Stimulated activated naive CD8-positive, alpha-beta T cell treated with anti-CD3 and anti-CD28 coated beads, Interleukin-15, Interleukin-2, amounts not matched to agents 100 U/mL and 50 U/mL, for 24 hours (primary cell): ENCODE data around the gene SEPTIN5.

Experiments used
- ATAC-seq: fragments of 150-1000 bp; cut with Tn5 transposase; one replicate; pipeline ENCODE4 v1.10.0; 2021
- DNase-seq: peaks from one replicate; pipeline ENCODE4 v3.0.0; 2021

SEPTIN5 gene

GRCh38 chr22:19749876-19750275 lies 35.6 kb downstream of the SEPTIN5 start:
- ATAC-seq: no peak
- no peak for DNase-seq

DNA sequence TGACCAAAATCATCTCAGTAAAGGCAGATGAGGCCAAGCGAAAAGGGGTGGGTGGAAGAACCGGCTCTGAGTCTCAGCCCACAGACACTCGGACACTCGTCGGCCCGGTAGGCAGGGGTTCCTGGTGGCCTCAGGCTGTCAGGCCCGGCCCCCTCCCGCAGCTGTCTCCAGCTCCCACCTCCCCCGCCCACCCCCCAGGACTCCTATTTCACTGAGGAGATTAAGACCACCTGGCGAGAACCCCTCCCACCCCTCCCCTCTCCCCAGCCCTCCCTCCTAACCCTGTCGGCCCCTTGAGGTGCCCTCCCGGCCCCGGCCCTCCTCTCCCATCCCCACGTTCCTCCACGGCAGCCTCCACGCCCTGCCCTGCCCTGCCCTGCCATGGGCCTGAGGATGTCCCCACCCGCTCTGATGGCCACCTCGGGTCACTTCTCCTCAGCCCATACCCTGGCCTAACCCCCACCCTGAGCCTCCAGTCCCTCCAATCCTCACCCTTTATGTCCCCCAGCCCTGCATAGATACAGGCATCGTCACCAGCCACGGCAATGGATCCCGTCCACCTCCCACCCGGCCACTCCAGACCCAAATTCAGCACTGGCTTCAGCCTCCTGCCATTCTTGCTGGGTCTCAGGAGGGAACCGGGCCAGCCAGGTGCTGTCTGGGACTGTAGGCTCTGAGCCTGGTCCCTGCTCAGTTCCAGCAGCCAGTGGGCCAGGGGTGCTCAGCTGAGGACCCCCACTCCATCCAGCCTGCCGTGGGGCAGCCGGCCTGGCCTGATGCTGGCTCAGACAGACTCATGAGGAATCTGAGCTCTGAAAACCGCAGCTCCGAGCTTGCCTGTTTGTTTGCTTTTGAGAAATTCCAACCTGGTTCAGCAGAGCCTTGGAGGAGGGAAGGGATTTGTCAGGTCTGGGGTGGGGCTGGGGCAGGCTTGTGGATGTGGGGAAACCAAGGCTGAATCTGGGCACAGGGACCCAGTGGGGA lies 36.5 kb downstream of the SEPTIN5 start:
- DNase-seq: no peak

DNA sequence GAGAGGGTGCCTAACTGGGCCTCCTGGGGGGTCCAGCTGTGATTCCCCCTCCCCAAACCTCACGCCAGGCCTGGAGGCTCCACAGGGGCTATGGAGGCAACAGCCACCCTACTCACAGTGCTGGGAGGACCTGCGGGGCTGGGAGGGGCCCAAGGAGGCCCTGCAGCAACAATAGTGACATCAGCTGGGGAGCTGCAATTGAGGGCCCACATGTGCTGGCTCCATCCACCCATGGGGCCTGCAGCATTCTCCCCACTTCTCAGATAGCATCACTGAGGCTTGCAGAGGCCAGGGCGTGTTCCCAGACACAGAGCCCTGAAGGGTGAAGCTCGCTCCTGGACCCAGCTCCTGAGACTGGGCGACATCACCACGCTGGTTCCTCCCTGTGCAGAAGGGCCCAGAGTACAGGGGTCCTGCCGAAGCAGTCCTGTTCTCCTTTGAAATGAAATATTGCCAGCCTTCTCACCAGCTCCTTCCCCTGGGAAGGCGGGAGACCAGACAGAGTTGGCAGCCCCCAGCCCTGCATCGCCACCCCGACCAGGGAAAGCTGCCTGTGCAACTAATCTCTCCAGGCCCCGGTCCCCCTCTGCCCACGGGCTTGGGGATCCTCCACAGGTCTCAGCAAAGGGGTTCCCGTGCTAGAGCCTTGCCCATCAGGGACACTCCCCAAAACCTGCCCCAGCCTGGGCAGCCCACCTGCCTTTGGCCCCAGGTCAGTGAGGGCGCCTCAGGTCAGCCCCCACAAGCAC lies 37.4 kb downstream of the SEPTIN5 start:
- no peak for ATAC-seq

More for the DNA sequence above, 36.5 kb downstream of the SEPTIN5 start:
- no peak for ATAC-seq

DNA sequence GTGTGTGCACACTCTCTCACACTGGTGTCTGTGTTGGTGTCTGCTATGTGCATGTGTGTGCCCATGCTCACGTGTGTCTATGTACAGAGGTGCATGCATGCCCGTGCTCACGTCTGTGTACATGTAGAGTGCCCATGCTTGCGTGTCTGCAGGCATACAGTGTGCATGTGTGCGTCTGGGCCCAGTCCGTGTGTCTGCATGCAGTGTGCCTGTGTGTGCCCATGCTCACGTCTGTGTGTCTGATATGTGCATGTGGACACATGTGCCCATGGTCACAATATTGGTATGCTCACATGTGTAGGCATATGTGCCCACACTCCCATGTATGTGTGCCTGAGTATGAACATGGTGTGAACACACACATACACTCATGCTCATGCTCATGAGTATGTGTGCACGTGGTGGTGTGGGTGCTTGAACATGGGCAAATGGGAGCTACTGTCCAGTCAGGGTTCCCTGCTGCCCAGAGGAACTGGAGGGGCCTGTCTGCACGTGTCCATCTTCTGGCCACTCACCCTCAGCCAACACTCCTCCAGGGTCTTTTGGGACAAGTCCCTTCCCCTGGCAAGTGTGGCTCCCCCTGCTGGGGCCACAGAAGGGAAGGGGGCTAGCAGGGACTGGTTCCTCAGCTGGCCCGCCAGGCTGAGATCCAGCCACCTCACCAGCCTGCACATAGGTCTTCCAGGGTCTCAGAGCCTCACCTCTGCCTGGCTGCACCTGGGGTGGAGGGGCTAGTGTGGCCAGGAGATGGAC lies 39.0 kb downstream of the SEPTIN5 start:
- DNase-seq (no peak), ATAC-seq (no peak)

More for the DNA sequence above, 37.4 kb downstream of the SEPTIN5 start:
- no peak for DNase-seq

- DNase-seq: no peak
- ATAC-seq: no peak
Measured at GRCh38 chr22:19753996-19754700, 39.8 kb downstream of the SEPTIN5 start.

GRCh38 chr22:19754701-19755144 lies 40.4 kb downstream of the SEPTIN5 start:
- ATAC-seq: no peak
- DNase-seq: no peak

- DNase-seq (no peak), ATAC-seq (no peak)
Measured at GRCh38 chr22:19755145-19755710, 40.9 kb downstream of the SEPTIN5 start.

GRCh38 chr22:19755722-19756287 lies 41.5 kb downstream of the SEPTIN5 start:
- no peak for ATAC-seq
- DNase-seq: no peak

DNA sequence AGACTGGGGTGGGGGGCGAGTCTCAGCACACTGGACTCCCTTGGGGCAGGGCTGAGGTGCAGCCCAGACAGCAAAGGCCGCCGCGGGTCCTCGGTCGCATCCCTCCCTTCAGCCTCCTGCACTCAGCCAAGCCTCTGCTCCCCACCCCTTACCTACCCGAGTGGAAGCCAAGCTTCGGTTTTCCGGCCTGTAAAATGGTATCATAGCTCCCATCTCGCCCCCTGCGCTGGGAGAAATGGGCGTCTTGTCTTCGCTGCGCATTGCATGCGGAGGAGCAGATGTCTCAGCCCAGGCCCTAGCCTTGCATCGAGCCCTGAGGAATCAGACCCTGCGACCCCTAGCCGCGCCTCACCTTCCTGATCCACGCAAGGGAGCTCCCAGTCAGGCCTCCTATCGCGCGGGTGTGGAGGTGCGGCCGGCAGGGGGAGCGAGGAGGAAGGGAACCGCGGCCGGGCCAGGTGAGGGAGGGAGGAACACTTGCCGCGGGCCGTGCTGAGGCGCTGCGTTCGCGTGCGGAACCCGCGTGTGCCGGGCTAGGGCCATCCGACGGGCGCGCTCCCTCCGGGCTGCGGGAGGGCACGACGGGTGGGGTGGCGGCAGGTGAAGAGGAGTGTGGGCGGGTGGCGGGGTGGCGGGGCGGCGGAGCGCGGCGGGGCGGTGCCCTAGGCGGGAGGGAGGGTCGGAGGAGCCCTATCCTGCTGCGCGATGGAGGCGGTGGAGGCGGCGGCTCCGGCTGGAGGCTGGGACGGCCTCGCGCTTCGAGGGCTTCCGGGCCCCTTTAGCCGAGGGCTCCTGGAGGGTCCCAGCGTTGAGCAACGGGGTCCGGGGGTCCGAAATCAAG lies 42.2 kb downstream of the SEPTIN5 start:
- ATAC-seq: peak; percentile 33
- peak; percentile 64 for DNase-seq

GRCh38 chr22:19757140-19757984 lies 43.1 kb downstream of the SEPTIN5 start:
- no peak for ATAC-seq
- no peak for DNase-seq

DNA sequence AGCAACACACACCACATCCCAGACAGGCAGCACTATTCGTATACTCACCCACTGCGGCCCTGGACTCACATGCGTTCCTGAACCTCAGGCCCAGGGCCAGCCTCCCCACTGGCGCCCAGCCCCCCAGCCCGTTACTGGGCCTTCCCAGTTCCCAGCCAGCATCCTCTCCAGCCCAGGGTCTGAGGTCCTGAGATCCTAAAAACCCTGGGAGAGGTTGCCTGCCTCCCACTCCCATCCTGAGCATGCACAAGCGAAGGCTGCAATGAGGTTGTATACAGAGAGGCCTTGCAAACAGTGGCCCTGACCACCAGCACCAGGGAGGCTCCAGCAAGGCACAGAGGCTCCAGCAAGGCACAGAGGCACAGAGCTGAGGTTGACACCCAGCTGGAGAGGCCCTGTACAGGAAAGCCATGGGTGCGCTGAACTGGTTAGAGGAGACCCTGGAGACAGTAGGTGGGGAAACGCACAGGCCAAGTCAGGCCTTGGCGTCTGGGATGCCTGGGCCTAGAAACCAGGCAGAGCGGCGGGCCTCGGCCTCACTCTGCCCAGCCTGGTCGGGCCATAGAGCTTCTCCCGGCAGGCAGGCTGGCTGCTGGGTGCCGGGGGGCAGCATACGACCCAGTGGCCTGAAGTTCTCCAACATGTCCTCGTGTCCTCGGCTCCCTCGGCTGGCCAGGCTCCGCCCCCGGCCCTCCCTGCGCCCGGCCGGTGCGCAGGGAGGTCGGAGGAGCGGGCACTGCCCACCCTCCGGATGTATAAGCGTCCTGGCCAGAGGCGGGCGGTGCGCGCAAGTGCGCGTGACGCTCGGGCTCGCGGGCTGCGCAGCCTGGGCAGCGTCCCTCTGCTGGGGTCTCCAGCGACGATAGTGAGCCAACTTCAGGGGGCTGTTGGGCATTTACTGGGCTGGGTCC lies 43.9 kb downstream of the SEPTIN5 start:
- ATAC-seq (no peak), DNase-seq (no peak)

- ATAC-seq: no peak
- DNase-seq: no peak
Measured at GRCh38 chr22:19758896-19759426, 44.7 kb downstream of the SEPTIN5 start.

DNA sequence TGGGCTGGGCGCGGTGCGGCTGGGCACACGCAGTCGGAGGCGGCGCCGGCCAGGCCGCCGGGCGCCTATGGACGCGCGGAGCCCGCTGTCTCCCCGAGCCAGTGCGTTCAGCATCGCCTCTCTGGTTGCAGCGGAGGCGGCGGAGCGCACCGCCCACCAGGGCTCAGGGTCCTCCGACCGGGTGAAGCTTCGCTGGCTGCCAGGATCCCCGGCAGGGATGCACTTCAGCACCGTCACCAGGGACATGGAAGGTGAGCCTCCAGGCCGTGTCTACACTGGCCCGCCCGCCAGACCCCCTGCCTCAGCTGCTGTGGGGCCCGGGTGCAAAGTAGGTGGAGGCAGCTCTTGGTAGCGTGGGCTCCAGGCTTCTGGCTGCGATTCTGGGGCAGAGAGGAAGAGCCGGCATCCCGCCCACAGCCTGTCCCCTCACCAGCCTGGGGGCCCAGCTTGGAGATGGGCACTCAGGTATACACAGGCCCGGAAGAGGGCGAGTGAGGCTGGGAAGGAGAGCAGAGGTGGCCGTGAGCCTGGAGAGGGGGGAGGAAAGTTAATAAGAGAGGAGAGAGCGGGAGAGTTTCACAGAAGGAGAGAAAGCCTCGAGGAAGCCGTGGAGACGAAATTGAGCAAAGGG lies 45.2 kb downstream of the SEPTIN5 start:
- no peak for ATAC-seq

GRCh38 chr22:19760058-19760950 lies 46.0 kb downstream of the SEPTIN5 start, which contains the start of gene TBX1:
TSS of gene TBX1 (plus strand) at chr22:19760778. CDS start at chr22:19760844, 66 bp downstream.
- no peak for ATAC-seq

More for the DNA sequence above, 45.2 kb downstream of the SEPTIN5 start:
- no peak for DNase-seq

DNA sequence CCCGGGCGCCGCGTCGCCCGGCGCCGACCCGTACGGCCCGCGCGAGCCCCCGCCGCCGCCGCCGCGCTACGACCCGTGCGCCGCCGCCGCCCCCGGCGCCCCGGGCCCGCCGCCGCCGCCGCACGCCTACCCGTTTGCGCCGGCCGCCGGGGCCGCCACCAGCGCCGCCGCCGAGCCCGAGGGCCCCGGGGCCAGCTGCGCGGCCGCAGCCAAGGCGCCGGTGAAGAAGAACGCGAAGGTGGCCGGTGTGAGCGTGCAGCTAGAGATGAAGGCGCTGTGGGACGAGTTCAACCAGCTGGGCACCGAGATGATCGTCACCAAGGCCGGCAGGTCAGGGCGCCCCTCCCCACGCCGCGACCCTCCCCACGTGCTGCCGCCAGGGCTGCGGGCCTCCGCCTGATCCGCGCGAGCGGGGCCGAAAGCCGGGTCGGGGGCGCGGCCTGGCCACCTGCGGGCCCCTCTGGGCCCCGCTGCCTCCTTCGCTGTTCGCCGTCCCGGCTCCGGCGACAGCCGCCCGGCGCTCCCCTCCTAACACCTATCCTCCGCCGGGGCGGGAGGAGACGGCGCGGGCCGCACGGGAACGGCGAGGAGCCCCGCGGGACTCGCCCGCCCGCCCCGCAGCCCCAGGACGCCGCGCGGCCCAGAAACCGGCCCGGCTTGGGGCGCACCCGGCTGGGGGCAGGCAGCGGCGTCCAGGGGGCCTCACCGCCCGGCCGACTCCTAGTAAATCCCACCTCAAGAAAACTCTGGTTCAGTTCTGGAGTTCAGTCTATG lies 46.8 kb downstream of the SEPTIN5 start:
- DNase-seq (no peak), ATAC-seq (no peak)

More at GRCh38 chr22:19760058-19760950, 46.0 kb downstream of the SEPTIN5 start, which contains the start of gene TBX1:
- no peak for DNase-seq
